GM19193 (cell line): ENCODE data around the gene SPTBN5.

Experiments used
- POLR2A ChIP-seq: IDR thresholded peaks from 4 replicates; pipeline ENCODE4 v1.6.1; 2011; ENCODE audit not compliant: insufficient read depth, insufficient read length; ENCODE audit errors: extremely low read depth

The SPTBN5 gene

DNA sequence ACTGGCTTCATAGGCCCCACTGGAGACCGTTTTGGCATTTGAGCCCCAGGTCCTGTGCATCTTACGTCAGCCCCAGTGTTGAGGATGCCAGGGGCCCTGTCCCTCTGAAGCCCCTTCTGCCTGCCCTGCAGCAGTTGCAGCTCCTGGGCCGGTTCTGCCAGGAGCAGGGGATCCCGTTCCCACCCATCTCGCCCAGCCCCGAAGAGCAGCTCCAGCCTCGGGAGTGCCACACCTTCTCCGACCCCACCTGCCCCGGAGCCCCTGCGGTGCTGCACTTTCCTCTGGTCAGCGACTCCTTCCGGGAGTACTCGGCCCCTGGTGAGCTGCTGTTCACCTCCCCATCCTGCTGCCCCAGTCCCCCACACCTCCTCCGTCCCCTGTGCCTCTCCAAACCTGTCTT is 46.6 kb downstream of the SPTBN5 start:
- no peak for TF ChIP-seq POLR2A

DNA sequence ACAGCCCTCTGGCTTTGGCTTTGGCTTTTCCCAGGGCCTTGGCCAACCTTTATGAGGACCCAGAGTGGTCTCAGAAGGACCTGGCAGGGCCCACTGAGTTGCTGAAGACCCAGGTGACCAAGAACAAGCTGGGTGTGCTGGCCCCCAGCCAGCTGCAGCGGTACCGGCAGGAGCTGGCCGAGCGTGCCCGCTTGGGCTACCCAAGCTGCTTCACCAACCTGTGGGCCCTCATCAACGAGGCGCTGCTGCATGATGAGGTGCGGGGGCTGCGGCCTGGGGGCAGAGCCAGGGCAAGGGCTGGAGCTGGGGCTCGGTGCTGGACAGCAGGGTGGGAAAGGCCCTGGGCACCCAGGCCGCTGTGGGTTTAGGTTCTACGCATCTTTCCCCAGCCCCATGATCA is 49.0 kb downstream of the SPTBN5 start:
- no peak for TF ChIP-seq POLR2A

DNA sequence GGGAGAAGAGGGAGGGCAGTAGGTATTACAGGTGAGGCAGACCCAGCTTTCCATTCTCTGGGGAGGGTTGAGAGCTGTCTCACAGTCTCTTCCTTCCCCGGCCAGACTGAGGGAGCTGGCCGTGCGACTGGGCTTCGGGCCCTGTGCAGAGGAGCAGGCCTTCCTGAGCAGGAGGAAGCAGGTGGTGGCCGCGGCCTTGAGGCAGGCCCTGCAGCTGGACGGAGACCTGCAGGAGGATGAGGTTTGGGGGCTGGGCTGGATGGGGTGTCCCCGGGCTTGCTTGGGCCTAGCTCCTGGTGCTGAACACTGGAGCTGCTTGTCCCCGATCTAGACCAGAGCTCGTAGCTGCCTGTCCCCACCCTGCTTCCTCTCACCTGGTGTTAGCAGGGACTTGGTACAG is 50.3 kb downstream of the SPTBN5 start:
- no peak for TF ChIP-seq POLR2A

DNA sequence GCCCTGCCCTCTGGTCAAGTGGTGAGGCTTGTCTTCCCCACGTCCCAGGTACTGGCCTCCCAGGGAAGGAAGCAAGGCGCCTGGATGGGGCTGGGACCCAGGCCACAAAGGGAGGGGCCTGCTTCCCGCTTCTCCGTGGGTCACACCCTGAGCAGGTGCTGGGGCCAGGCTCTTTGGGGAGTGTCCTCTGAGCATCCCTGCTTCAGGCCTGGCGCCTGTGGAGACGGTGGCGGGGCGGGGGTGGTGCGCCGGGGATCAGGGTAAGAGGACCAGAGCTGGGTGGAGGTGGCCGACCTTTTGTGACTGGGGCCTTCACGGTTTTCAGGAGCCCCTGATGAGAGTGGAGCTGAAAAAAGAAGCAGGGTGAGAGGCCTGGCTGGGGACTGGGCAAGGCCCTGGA is 51.6 kb downstream of the SPTBN5 start:
- TF ChIP-seq POLR2A, result no peak

DNA sequence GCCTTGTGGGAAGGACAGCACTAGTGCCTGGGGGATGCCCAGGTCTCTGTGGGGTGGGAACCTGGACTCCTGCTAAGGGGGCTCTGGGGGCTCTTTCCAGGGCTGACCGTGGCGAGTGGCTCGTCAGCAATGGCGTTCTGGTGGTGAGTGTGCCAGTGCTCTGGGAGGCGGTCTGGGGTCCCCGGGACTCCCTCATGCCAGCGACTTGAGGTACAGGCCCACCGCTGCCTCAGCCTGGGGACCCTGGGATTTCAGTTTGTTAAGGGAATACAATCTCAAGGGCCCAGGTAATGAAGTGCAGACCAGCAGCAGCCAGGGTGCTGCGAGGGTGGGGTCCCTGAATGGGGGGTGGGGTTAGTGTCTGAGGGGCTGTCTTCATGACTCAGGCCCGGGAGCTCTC is 52.7 kb downstream of the SPTBN5 start:
- no peak for TF ChIP-seq POLR2A

DNA sequence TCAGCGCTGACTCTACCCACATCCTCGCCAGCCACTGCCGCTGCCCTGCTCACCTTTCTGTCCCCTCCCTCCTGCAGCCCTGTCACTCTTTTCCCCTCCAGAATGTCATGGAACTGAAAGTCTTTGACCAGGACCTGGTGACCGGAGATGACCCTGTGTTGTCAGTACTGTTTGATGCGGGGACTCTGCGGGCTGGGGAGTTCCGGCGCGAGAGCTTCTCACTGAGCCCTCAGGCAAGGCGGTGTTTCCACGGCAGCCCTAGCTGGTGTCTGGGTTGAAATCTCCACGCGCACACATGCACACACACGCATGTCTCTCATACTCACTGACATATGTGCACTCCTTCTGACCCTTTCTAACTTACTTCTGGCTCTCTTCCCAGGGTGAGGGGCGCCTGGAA is 53.2 kb downstream of the SPTBN5 start:
- TF ChIP-seq POLR2A, result no peak

DNA sequence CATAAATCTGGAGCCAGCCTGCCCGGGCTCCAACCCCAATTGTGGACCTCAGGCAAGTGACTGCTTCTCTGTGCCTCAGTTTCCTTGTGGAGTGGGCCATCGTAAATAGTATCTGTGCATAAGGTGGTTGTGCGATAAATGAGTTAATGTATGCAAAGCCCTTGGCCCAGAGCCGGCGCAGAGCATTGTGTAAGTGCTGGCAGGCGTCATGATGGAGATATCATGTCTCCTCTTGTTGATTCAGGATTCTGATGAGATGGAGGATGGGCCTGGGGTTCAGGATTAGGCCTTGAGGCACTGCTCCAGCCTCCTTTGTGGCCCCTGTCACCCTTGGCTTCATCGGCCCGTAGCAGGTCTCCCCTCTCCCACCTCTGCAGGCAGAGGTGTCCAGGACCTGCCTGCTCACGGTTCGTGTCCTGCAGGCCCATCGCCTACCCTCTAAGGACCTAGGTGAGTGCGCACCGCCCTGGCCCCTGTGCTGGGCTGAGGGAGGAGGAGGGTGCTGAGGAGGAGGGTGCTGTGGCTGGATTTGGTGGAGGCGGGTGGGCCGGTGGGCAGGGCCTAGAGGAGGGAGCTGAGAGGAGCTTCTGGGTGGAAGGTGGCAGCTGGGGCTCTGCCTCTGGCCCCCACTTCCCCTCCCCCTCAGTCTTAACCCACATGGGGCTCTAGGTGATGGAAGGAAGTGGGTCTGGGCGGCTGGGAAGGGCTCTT is 53.9 kb downstream of the SPTBN5 start:
- no peak for TF ChIP-seq POLR2A

DNA sequence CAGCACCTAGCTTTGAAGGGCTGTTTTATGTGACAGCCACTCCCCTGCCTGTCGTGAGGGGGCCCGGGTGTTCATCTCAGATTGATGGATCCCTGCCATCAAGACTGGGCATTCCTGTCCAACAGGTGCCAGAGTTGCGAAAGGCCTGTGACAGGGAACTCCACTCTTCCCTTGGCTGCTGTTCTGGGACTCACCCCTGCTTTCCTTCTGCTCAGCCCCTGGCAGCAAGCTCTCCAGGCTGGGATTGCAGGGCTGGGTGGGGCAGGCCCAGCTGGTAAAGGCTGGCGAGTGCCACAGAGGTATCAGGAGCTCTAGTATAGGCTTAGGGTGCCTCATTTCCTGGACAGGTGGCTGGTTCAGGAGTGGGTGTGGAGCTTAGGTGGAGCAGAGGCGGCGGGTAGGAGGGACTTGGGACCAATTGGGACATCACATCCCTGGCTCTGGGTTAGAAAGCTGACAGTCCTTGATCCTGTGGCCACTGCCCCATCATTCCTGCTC is 55.4 kb downstream of the SPTBN5 start, which contains the start of gene PLA2G4B:
Gene PLA2G4B (plus strand): TSS at position 448 of the 498 bp plus-strand sequence. CDS start 67 bp downstream, outside the sequence.
- no peak for TF ChIP-seq POLR2A

DNA sequence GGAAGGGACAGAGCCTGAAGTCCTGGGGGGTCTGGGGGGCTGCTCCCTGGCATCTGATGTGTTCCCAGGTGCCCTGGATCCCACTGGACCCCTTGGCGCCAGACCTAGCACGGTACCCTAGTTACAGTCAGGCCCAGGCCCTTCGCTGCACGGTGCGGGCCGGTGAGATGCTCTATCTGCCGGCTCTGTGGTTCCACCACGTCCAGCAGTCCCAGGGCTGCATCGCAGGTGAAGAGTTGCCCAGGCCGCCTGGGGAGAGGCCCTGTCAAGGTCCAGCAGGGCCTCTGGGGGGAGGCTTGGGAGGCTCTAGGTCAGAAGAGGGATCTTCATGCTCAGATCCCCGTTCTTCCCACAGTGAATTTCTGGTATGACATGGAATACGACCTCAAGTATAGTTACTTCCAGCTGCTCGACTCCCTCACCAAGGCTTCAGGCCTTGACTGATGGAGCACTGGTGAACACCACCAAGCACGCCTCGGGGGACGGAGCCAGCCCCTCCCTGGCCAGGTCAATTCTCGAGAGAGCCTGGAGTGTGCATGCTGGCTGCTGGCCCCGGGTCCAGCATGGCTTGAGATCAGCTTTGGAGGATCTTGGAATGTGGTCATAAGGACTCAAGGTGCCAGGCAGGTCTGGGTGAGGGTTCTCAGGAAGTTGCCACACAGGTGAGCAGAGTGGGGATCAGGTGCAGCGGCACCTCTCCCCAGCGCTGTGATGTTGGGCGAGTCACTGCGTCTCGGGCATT is 57.0 kb downstream of the SPTBN5 start:
- TF ChIP-seq POLR2A, result no peak

DNA sequence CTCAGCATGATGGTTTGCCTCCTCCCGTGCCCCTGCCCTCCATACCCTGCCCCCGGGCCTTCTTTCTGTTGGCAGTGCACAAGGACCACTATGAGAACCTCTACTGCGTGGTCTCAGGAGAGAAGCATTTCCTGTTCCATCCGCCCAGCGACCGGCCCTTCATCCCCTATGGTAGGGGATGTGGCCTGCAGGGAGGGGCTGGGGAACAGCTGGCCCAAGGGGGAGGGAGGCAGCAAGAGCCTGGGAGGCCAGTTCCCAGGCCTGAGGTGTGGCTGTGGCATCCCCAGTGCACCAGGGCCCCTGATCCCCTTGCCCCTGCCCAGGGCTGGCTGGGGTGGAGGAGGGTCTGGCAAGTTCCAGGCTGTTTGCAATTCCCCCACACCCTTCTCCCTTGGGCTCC is 57.8 kb downstream of the SPTBN5 start:
- no peak for TF ChIP-seq POLR2A

DNA sequence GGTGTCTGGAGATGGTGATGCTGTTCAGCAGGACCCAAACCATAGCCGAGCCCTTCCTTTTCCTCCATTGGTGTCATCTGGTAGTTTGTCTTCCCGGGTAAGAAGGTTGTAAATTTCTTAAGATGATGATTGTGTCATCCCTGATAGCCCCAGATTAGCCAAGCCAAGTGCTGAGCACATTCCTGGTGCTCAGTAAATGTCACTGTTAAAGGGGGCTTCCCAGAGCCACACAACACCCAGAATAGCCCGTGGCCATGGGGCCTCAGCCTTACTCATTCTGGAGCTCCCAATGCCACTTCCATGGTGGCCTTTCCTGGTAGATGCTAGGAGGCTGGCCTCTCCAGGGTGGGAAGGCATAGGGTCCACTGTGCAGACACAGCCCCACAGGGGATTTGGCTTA is 59.8 kb downstream of the SPTBN5 start:
- no peak for TF ChIP-seq POLR2A

DNA sequence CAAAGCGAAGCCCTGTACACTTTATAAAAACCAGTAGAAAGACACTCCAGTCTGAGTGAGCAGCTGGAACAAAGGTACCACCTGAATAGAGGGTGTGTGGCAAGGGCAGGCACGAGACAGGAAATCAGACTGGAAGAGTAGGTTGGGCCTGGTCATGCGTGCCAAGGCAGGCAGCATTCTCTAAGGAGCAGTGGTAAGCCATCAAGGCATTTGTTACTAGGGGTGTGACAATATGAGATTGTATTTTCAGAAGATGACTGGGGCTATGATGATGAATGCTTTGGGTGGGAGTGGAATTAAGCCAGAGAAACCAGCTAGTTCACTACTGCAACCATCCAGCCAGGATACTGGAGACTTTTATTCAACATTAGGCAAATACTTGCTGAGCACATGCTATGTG is 61.0 kb downstream of the SPTBN5 start:
- TF ChIP-seq POLR2A, result no peak

DNA sequence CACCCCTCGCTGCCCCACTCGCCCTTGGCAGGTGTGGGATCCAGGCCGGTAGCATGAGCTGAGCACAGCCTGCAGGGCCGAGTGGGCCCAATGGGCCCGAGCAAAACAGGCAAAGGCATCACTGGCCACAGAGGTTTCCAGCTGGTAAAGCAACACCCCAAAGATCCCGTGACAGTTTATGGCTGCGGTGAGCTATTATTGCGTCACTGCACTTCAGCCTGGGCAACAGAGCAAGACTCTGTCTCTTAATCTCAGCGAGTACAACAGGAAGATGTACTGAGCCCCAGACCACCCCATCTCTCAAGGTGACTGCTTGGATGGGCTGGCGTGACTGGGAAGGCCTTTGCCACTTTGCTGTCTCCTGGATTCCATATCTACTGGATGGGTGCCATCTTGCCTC is 61.6 kb downstream of the SPTBN5 start:
- TF ChIP-seq POLR2A, result no peak

DNA sequence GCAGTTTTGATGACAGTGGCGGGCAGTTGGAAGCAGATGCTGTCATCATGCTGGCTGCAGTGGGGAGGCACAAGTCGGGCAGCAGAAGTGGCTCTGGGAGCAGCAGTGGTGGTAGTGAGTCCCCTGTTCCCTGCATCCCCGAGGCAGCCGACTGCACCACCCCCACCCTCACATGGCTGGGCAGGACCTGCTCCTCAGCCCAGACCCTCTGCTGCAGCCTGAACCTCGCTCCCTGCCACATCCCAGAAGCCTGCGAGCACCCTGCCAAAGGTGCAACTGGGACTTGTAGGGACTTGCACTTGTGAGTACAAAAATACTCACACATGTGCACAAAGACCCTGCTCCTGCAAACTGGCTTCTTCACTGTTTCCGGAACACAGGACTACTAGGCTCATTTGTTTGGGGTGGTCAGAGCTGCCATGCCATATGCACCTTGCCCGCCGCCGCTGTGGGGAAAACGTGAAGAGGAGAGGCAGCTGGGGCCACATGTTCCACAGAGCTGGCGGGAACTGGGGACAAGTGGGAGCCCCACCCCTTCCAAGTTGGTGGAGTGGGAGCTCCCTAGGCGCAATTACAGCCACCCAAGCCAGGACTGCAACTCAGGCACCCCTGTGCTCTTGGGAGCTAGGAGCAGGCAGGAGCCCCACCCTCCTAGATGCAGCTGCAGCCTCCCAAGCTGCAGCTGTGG is 63.8 kb downstream of the SPTBN5 start:
- TF ChIP-seq POLR2A, result no peak

DNA sequence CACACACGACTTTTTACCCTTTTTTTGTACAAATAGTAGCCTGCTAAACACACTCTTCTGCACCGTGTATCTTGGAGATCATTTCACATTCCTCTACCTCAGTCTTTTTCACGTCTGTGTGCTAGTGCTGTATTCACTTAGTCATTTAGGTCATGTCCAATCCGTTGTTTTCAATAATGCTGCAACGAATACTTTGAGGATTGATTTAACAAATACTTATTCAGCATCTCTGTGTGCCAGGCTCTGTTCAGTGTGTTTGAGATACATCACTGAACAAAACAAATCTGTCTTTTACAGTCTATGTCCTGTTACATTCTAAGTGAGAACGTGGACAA is 65.1 kb downstream of the SPTBN5 start:
- no peak for TF ChIP-seq POLR2A
